ENCODE results near the gene PACRG.

- TF ChIP-seq POLR2AphosphoS5 (IDR thresholded peaks at IDR 0.05; ENCODE audit: low read depth, low read length), result no peak
- no peak for TF ChIP-seq PAX5 (IDR thresholded peaks at IDR 0.05; ENCODE audit: insufficient read depth, low read length, severe bottlenecking)
- no peak for TF ChIP-seq POLR2A (IDR thresholded peaks at IDR 0.05; ENCODE audit: low read depth, low read length)
- no peak for TF ChIP-seq TAF1 (IDR thresholded peaks at IDR 0.05; ENCODE audit: low read depth, low read length)
Measured at GRCh38 chr6:163323274-163323673, 595.5 kb downstream of the PACRG start.

Measured in GM12891 (cell line).